IMR-90 (cell line): ENCODE results near the gene IL36B. TPM values are rescaled to one million over a fixed set of nuclear protein-coding genes. Genes with fewer than 3 reads are reported as not detected.

Experiments used
- ATAC-seq: fragments of 200-7000 bp; cut with Tn5 transposase; 2 replicates; pipeline ENCODE4 v1.9.1; 2020; ENCODE audit warnings: low read depth, mild to moderate bottlenecking, moderate library complexity
- BruUV-seq: library from RNA; stranded (reverse); fragments of 400-500 nt; replicated peaks from 2 replicates; lab custom pipeline; 2021; lab: Mats Ljungman, UMichigan
- CTCF ChIA-PET: fragments of 300-600 bp; formaldehyde crosslinking; extraction: SDS; loops from one replicate; lab custom pipeline; 2021; ENCODE audit warnings: antibody characterized with exemption; lab: Yijun Ruan, JAX
- POLR2A ChIA-PET: fragments of 300-600 bp; sonication (Branson Sonifier 250); formaldehyde crosslinking; loops from one replicate; lab custom pipeline; 2022; ENCODE audit warnings: antibody characterized with exemption; ENCODE audit not compliant: unreplicated experiment; lab: Charles Lee
- DNase-seq: peaks from one replicate; pipeline ENCODE4 v3.0.0; 2013
- H2AFZ ChIP-seq: replicated peaks from 2 replicates; pipeline ENCODE3; 2013; ENCODE audit warnings: low read length, mild to moderate bottlenecking; ENCODE audit not compliant: poor library complexity
- H2AK5ac ChIP-seq: 2 replicates; pipeline ENCODE4 v1.6.1; 2013; ENCODE audit warnings: low read depth, low read length, inconsistent platforms
- H2AK9ac ChIP-seq: replicated peaks from 2 replicates; pipeline ENCODE3; 2013; ENCODE audit warnings: mild to moderate bottlenecking, low read depth, low read length, moderate library complexity; ENCODE audit not compliant: poor library complexity
- H2BK120ac ChIP-seq: 2 replicates; pipeline ENCODE4 v1.6.1; 2013; ENCODE audit warnings: low read depth, low read length, inconsistent platforms
- H2BK15ac ChIP-seq: 3 replicates; pipeline ENCODE4 v1.6.1; 2013; ENCODE audit warnings: low read depth, low read length, inconsistent platforms
- H2BK20ac ChIP-seq: 2 replicates; pipeline ENCODE4 v1.6.1; 2013; ENCODE audit warnings: low read depth, mild to moderate bottlenecking, inconsistent platforms, low read length, moderate library complexity
- H2BK5ac ChIP-seq: 2 replicates; pipeline ENCODE4 v1.6.1; 2013; ENCODE audit warnings: mild to moderate bottlenecking, low read depth, low read length, inconsistent platforms; ENCODE audit not compliant: poor library complexity, severe bottlenecking
- H3K14ac ChIP-seq: replicated peaks from 2 replicates; pipeline ENCODE4 v1.6.1; 2013; ENCODE audit warnings: low read depth, low read length, inconsistent platforms
- H3K18ac ChIP-seq: 2 replicates; pipeline ENCODE4 v1.6.1; 2013; ENCODE audit warnings: low read depth, low read length, control low read depth
- H3K23ac ChIP-seq: 2 replicates; pipeline ENCODE4 v1.6.1; 2013; ENCODE audit warnings: low read depth, low read length, inconsistent platforms
- H3K27ac ChIP-seq: 2 replicates; pipeline ENCODE4 v1.5.1; 2013; ENCODE audit warnings: mild to moderate bottlenecking, control low read depth, low read length; ENCODE audit not compliant: insufficient read depth
- H3K27me3 ChIP-seq: 2 replicates; pipeline ENCODE4 v1.6.1; 2013; ENCODE audit warnings: low read length; ENCODE audit not compliant: control insufficient read depth, insufficient read depth
- H3K36me3 ChIP-seq: 2 replicates; pipeline ENCODE4 v1.6.1; 2013; ENCODE audit warnings: low read length, mixed read lengths; ENCODE audit not compliant: control insufficient read depth, insufficient read depth
- H3K4ac ChIP-seq: 2 replicates; pipeline ENCODE4 v1.6.1; 2013; ENCODE audit warnings: low read depth, low read length, inconsistent platforms
- H3K4me1 ChIP-seq: 2 replicates; pipeline ENCODE4 v1.6.1; 2013; ENCODE audit warnings: low read length, mixed read lengths; ENCODE audit not compliant: control insufficient read depth, insufficient read depth
- H3K4me2 ChIP-seq: 2 replicates; pipeline ENCODE4 v1.6.1; 2013; ENCODE audit warnings: low read depth, mild to moderate bottlenecking, control low read depth, low read length, moderate library complexity
- H3K4me3 ChIP-seq: 2 replicates; pipeline ENCODE4 v1.5.1; 2013; ENCODE audit warnings: low read depth, mild to moderate bottlenecking, control low read depth, low read length, moderate library complexity; ENCODE audit not compliant: insufficient read depth
- H3K56ac ChIP-seq: 2 replicates; pipeline ENCODE4 v1.6.1; 2013; ENCODE audit warnings: low read length, inconsistent platforms; ENCODE audit not compliant: insufficient read depth; ENCODE audit errors: extremely low read depth
- H3K79me1 ChIP-seq, 2 experiments: 2 replicates each; pipeline ENCODE4 v1.6.1; 2013; ENCODE audit warnings: low read length in 2 of 2, inconsistent platforms in 1 of 2, low read depth in 1 of 2
- H3K9ac ChIP-seq: 2 replicates; pipeline ENCODE4 v1.6.1; 2013; ENCODE audit warnings: low read depth, low read length, control low read depth
- H3K9me1 ChIP-seq: 2 replicates; pipeline ENCODE4 v1.6.1; 2013; ENCODE audit warnings: low read length, inconsistent platforms; ENCODE audit not compliant: insufficient read depth
- H3K9me3 ChIP-seq: 2 replicates; pipeline ENCODE4 v1.6.1; 2013; ENCODE audit warnings: low read length; ENCODE audit not compliant: control insufficient read depth, insufficient read depth
- H4K20me1 ChIP-seq: 2 replicates; pipeline ENCODE4 v1.6.1; 2013; ENCODE audit warnings: low read length, inconsistent platforms; ENCODE audit not compliant: insufficient read depth
- H4K5ac ChIP-seq: 2 replicates; pipeline ENCODE4 v1.6.1; 2013; ENCODE audit warnings: mild to moderate bottlenecking, low read depth, low read length, control low read depth
- H4K8ac ChIP-seq, 2 experiments: 2 replicates each; pipeline ENCODE4 v1.6.1; 2013; ENCODE audit warnings: low read depth in 2 of 2, low read length in 2 of 2, control low read depth in 1 of 2, inconsistent platforms in 1 of 2
- H4K91ac ChIP-seq: 2 replicates; pipeline ENCODE4 v1.6.1; 2013; ENCODE audit warnings: low read depth, low read length, inconsistent platforms; ENCODE audit not compliant: insufficient read depth
- BHLHE40 ChIP-seq: fragments of 150-350 bp; IDR thresholded peaks from 2 replicates; pipeline ENCODE4 v1.6.1; 2016; ENCODE audit warnings: mild to moderate bottlenecking, low read depth, low read length
- CHD1 ChIP-seq: IDR thresholded peaks from 2 replicates; pipeline ENCODE4 v1.6.1; 2012; ENCODE audit warnings: low read depth, low read length, improper control_type of control experiment
- CTCF ChIP-seq: conservative IDR thresholded peaks from 2 replicates; pipeline ENCODE4 v1.5.1; 2012; ENCODE audit warnings: mild to moderate bottlenecking, low read depth, low read length, improper control_type of control experiment
- FOS ChIP-seq: fragments of 150-350 bp; IDR thresholded peaks from 2 replicates; pipeline ENCODE4 v1.6.1; 2016; ENCODE audit warnings: low read depth, low read length
- NFE2L2 ChIP-seq: fragments of 150-350 bp; IDR thresholded peaks from 2 replicates; pipeline ENCODE4 v1.6.1; 2016; ENCODE audit warnings: low read depth, mild to moderate bottlenecking, low read length
- RFX5 ChIP-seq: IDR thresholded peaks from 2 replicates; pipeline ENCODE4 v1.8.0; 2012; ENCODE audit warnings: low read depth, mild to moderate bottlenecking, low read length, moderate library complexity
- WGBS, 2 experiments: methylation state at CpG; one replicate each; pipeline versions ENCODE4 v1.1.5 to v1.1.7; 2013; ENCODE audit warnings: missing lambda C conversion rate in 2 of 2; ENCODE audit not compliant: insufficient read length in 1 of 2; ENCODE audit errors: extremely low coverage in 2 of 2; 5-methylcytosine and 5-hydroxymethylcytosine counted together
- dilution Hi-C: fragments of 300-500 bp; cut with HindIII; formaldehyde crosslinking; loops from one replicate; pipeline ENCODE4 v1.14.3; 2018; ENCODE audit warnings: low sequenced_read_pairs; ENCODE audit not compliant: unreplicated experiment
- in situ Hi-C: fragments of 300-500 bp; cut with MboI; formaldehyde crosslinking; loops from 3 replicates; pipeline ENCODE4 v1.14.3; 2019; ENCODE audit warnings: low sequenced_read_pairs, inconsistent platforms, mixed read lengths
- intact Hi-C: fragments of 100-400 bp; cut with micrococcal nuclease; formaldehyde crosslinking; loops from 2 replicates; pipeline ENCODE4 v1.10.0; 2022
- polyA plus RNA-seq, 3 experiments: library from polyadenylated mRNA; depleted of rRNA; stranded (reverse); fragments of >200 nt; gene quantifications; 2 replicates each; pipeline ENCODE4 v1.2.3, GENCODE V29; 2012; ENCODE audit warnings: low replicate concordance in 1 of 3
- total RNA-seq: library from RNA; depleted of rRNA; stranded (reverse); fragments of >200 nt; gene quantifications from 2 replicates; pipeline ENCODE4 v1.2.3, GENCODE V29; 2012
- TF ChIP-seq, protein P1 (sequence below): fragments of 150-350 bp; IDR thresholded peaks from 2 replicates; pipeline ENCODE4 v1.6.1; 2017; ENCODE audit warnings: mild to moderate bottlenecking, antibody characterized with exemption, low read length, low read depth
- TF ChIP-seq, protein P2 (sequence below): fragments of 150-350 bp; IDR thresholded peaks from 2 replicates; pipeline ENCODE4 v1.6.1; 2016; ENCODE audit warnings: low read depth, mild to moderate bottlenecking, low read length, moderate library complexity, borderline replicate concordance

IL36B gene
- total and polyA plus RNA-seq, 2 of the 4 experiments (the other 2 are of a cell fraction) = not detected

DNA sequence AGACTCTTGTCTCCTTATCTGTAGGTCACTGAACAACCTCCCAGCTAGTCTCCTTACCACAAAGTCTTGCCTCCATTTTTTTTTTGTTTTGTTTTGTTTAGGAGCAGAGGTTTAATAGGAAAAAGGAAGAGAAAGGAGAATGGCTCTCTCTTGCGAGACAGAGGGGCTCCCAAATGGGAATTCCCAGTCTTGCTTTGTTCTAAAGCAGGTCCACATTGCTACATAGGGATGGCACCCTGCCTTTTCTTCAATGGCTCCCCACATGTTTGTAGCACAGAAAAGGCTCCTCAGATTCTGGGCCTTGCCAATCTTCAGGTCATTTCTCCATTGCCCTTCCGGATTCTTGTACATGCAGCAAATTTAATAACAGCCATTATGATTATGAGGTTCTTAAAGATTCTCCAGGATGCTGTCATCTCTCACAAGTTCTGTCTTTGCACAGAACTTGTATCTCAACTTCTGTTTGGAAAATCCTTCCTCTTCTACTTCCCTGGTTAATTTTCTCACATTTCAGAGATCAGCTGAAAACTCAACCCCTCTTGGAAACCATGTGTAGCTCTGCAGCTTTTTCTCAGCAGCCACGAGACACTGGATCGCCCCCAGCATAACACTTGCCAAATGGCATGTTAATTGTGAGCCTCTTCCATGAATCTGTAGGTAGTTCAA is 38.7 kb upstream of the IL36B start:
- no peaks in the 10 kb centered on the region for H4K20me1 ChIP-seq
- no peak overlapping the region for H2BK5ac ChIP-seq
- in situ Hi-C loops = no loop called here
- CTCF ChIA-PET = no interaction called here
- H3K79me1 ChIP-seq = no peaks in the 10 kb centered on the region
- no peak overlapping the region for H4K91ac ChIP-seq
- no peak overlapping the region for H2AFZ ChIP-seq
- no peak overlapping the region for H3K4me3 ChIP-seq
- no peak overlapping the region for H2BK15ac ChIP-seq
- no peaks in the 10 kb centered on the region for H3K4me1 ChIP-seq
- 0% methylated on average over 1 of the region's 4 CpGs; no CpG with 5 or more reads in 1 of the 2 experiments for WGBS, 2 experiments
- H3K9ac ChIP-seq = no peak overlapping the region
- H3K4me2 ChIP-seq = no peak overlapping the region
- H3K14ac ChIP-seq = no peak overlapping the region
- ATAC-seq = no peak
- no peak for DNase-seq
- no peak overlapping the region for H3K4ac ChIP-seq
- H2AK5ac ChIP-seq = no peak overlapping the region
- no peak overlapping the region for H3K18ac ChIP-seq
- POLR2A ChIA-PET = no interaction called here
- no peak overlapping the region for H2BK20ac ChIP-seq
- no peak overlapping the region for H2AK9ac ChIP-seq
- BruUV-seq = no TSS peak
- no peak overlapping the region for H4K5ac ChIP-seq
- dilution Hi-C loops = no loop called here
- intact Hi-C loops = no loop called here
- H3K9me1 ChIP-seq = no peaks in the 10 kb centered on the region
- H2BK120ac ChIP-seq = no peak overlapping the region
- H4K8ac ChIP-seq = no peak overlapping the region
- no peak overlapping the region for H3K23ac ChIP-seq
- no peak overlapping the region for H3K56ac ChIP-seq
- TF ChIP-seq, protein P1, sequence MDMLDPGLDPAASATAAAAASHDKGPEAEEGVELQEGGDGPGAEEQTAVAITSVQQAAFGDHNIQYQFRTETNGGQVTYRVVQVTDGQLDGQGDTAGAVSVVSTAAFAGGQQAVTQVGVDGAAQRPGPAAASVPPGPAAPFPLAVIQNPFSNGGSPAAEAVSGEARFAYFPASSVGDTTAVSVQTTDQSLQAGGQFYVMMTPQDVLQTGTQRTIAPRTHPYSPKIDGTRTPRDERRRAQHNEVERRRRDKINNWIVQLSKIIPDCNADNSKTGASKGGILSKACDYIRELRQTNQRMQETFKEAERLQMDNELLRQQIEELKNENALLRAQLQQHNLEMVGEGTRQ = no peak
- TF ChIP-seq CHD1 = no peak
- TF ChIP-seq BHLHE40 = no peak
- TF ChIP-seq CTCF = no peak
- no peak for TF ChIP-seq NFE2L2
- no peak for TF ChIP-seq FOS
- TF ChIP-seq RFX5 = no peak
- TF ChIP-seq, protein P2, sequence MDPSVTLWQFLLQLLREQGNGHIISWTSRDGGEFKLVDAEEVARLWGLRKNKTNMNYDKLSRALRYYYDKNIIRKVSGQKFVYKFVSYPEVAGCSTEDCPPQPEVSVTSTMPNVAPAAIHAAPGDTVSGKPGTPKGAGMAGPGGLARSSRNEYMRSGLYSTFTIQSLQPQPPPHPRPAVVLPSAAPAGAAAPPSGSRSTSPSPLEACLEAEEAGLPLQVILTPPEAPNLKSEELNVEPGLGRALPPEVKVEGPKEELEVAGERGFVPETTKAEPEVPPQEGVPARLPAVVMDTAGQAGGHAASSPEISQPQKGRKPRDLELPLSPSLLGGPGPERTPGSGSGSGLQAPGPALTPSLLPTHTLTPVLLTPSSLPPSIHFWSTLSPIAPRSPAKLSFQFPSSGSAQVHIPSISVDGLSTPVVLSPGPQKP = no peak
- no peaks in the 10 kb centered on the region for H3K36me3 ChIP-seq
- no peaks in the 10 kb centered on the region for H3K9me3 ChIP-seq
- H3K27me3 ChIP-seq = peaks cover 6% of the 10 kb centered on the region; the same call in 1 of the 2 replicates
- H3K27ac ChIP-seq = no peak overlapping the region
